ENCODE data around the gene OR6N1.

OR6N1 gene

GRCh38 chr1:158732524-158732923, 39.5 kb downstream of the OR6N1 start:
- no peak for DNase-seq

- no peak for DNase-seq
These were observed 40.3 kb downstream of the OR6N1 start for GRCh38 chr1:158731707-158732106.

GRCh38 chr1:158730453-158730852, 41.5 kb downstream of the OR6N1 start:
- DNase-seq = no peak

- no peak for DNase-seq
These were observed 43.3 kb downstream of the OR6N1 start for GRCh38 chr1:158728510-158729225.

- no peak for DNase-seq
These were observed 47.6 kb downstream of the OR6N1 start for GRCh38 chr1:158724442-158724841.

GRCh38 chr1:158720620-158721019, 51.4 kb downstream of the OR6N1 start, which contains the start of gene OR6K3:
TSS of gene OR6K3 (minus strand) at chr1:158720720. CDS start at chr1:158718115, 2,605 bp downstream.
- no peak for DNase-seq

- no peak for DNase-seq
These were observed 52.3 kb downstream of the OR6N1 start for GRCh38 chr1:158719664-158720063.

- no peak for DNase-seq
These were observed 54.7 kb downstream of the OR6N1 start for GRCh38 chr1:158717344-158717743.

GRCh38 chr1:158716335-158716734, 55.7 kb downstream of the OR6N1 start:
- DNase-seq = no peak

- DNase-seq = no peak
These were observed 57.2 kb downstream of the OR6N1 start for GRCh38 chr1:158714754-158715153.
